ENCODE measurements around the gene SERINC5.
A peak's percentile ranks its signal among the peaks of the same experiment; 100 is the strongest.

DNA sequence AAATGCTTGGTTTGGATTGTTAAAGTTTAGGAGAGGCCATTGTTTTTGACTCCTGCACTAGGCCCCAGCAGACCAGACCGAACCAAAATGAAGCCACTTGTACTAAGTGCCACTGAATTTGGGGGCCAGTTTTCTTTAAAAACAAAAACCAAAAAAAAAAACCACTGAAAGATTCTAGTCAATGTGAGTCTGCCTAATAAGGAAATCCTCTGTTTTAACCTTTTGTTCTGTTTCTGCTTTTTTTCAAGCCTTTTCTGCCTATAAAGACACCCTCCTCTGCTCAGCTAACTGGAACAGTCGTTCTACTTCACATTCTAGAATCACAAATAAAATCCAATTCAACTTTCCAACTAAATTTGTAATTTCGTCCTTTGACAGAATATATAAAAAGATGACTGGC is 64.9 kb downstream of the SERINC5 start:
- TF ChIP-seq POLR2A (IDR thresholded peaks at IDR 0.05) = peak in 1 of 2 donors; percentile 14
- TF ChIP-seq, protein P1, sequence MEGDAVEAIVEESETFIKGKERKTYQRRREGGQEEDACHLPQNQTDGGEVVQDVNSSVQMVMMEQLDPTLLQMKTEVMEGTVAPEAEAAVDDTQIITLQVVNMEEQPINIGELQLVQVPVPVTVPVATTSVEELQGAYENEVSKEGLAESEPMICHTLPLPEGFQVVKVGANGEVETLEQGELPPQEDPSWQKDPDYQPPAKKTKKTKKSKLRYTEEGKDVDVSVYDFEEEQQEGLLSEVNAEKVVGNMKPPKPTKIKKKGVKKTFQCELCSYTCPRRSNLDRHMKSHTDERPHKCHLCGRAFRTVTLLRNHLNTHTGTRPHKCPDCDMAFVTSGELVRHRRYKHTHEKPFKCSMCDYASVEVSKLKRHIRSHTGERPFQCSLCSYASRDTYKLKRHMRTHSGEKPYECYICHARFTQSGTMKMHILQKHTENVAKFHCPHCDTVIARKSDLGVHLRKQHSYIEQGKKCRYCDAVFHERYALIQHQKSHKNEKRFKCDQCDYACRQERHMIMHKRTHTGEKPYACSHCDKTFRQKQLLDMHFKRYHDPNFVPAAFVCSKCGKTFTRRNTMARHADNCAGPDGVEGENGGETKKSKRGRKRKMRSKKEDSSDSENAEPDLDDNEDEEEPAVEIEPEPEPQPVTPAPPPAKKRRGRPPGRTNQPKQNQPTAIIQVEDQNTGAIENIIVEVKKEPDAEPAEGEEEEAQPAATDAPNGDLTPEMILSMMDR (IDR thresholded peaks at IDR 0.05) = no peak

Measured in thyroid gland (tissue), 4 donors.